GM20431 (cell line): ENCODE results near the gene GALNT5.
"Not testable (repeated sequence)": the region's sequence is repeated elsewhere in the genome, so short reads cannot be mapped to it uniquely, and the experiment has no call there.

Experiments
- in situ Hi-C: fragments of 300-500 bp; cut with MseI, MboI; formaldehyde crosslinking; loops from one replicate; pipeline ENCODE4 v1.15.0; 2020; ENCODE audit warnings: low sequenced_read_pairs; ENCODE audit not compliant: unreplicated experiment

Gene GALNT5, protein sequence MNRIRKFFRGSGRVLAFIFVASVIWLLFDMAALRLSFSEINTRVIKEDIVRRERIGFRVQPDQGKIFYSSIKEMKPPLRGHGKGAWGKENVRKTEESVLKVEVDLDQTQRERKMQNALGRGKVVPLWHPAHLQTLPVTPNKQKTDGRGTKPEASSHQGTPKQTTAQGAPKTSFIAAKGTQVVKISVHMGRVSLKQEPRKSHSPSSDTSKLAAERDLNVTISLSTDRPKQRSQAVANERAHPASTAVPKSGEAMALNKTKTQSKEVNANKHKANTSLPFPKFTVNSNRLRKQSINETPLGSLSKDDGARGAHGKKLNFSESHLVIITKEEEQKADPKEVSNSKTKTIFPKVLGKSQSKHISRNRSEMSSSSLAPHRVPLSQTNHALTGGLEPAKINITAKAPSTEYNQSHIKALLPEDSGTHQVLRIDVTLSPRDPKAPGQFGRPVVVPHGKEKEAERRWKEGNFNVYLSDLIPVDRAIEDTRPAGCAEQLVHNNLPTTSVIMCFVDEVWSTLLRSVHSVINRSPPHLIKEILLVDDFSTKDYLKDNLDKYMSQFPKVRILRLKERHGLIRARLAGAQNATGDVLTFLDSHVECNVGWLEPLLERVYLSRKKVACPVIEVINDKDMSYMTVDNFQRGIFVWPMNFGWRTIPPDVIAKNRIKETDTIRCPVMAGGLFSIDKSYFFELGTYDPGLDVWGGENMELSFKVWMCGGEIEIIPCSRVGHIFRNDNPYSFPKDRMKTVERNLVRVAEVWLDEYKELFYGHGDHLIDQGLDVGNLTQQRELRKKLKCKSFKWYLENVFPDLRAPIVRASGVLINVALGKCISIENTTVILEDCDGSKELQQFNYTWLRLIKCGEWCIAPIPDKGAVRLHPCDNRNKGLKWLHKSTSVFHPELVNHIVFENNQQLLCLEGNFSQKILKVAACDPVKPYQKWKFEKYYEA

DNA sequence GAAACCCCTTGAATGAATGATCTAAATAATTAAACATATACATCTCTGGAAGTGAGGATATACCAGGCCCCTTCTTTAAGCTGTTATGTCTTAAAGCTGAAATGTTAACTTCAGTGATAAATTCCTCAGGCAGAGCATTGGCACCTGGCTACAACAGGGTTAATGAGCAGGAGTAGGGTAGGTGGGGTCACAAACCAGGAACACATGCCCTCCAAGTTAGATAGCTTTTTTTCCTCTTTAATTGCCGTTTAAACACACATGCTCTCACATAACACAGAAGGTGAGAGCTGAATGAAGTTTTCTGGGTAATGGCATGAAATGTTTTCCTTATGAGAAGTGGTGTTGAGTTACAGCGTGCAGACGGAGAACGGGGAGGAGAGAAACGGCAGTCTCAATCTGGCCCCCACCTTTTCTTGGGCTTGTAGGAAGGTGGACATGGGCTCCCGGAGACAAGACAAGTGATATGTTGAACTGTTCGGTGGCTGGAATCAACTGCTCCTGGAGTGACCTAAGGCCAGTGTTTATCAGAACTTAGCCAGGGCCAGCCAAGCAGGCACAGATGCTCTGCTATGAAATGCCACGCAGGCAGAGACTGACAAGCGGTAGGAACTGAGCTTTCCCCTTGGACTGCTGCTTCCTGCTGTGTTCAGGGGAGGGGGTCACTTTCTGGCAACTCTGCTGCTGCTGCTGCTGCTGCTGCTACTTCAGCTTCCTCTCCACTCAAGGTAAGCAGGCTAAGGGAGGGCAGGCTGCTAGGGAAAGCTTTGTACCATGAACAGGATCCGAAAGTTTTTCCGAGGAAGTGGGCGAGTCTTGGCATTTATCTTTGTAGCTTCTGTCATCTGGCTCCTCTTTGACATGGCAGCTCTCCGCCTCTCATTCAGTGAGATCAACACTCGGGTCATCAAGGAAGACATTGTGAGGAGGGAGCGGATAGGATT lies at the start of gene GALNT5:
GALNT5 (plus strand) TSS at position 394 of the 941 bp plus-strand sequence; CDS start at position 772, 378 bp downstream.
- in situ Hi-C loops: no loop called here

DNA sequence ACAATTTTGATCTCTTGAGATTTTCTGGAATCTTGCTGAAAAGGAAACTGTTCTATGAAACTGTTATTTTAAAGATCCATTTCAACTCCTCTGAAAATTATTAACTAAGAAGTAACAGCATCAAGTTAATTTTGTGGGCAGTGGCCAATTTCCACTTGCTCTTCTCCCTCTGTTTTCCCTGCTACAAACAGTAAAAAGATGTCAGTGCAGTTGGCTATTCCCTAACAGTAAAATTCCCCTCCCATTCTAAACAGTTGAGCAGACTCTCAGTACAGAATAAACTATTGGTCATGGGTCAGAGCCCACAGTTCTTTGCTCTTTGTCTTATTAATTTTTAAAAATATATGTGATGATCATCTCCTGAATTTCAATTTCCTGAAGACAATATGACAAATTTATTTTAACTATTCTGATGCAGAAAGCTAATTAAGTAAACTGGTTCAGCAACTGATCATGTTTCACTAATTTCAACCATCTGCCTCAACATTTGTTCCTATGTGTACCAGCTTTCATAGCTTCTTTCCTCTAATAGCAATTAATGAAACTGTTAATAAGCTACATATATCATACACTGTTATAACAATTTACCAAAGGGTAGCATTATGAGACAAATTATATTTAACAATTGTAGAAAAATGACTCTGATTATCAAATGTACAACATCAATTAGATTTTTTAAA lies 41.1 kb upstream of the GALNT5 start:
- in situ Hi-C loops: no loop called here

DNA sequence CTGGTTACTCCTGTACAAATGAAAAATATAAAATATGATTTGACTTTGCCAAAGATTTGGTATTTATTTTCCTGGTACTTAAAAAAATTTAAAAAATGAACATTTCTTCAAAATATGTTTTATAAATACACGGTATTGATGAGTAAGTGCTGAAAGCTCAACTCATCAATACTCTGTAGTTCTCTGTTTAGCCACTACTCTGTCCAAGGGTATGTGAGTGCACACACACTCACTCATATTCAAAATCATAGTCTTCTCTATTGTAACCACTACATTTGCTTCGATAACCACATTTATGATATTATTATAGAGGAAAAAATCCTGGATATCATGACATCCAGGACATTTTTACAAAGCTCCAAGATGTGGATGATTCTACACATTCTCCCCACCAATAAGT lies 40.1 kb upstream of the GALNT5 start:
- in situ Hi-C loops: no loop called here

GRCh38 chr2:157218911-157219310 lies 38.6 kb upstream of the GALNT5 start:
- in situ Hi-C loops: no loop called here

- in situ Hi-C loops: no loop called here
Measured at GRCh38 chr2:157220502-157220901, 37.0 kb upstream of the GALNT5 start.

DNA sequence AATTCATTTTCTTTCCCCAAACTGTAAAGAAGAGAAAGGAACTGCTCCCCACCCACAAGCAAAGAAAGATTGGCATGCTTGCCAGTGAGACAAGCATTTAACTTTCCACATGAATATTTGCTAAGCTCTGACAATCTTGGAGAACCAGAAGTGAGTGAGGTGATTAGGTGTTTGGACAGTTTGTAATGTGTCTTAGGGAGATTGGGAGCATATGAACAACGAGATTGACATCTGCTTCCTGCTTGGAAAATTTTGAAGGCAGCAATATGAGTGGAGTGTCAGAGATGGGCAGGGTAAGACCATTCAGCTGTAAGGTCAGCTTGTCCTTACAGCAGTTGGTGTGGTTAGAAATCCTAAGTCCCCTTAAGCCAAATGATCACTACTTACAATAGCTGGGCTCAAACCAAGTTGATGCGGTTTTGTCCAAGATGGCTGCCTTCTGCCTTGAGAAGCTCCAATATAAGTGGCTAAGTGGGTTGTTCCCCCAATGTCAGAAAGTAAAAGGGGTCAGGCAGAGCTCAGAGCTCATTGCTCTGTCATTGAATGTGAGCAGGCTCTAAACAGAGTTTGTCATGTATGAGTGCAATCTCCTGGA lies 36.0 kb upstream of the GALNT5 start:
- in situ Hi-C loops: no loop called here

DNA sequence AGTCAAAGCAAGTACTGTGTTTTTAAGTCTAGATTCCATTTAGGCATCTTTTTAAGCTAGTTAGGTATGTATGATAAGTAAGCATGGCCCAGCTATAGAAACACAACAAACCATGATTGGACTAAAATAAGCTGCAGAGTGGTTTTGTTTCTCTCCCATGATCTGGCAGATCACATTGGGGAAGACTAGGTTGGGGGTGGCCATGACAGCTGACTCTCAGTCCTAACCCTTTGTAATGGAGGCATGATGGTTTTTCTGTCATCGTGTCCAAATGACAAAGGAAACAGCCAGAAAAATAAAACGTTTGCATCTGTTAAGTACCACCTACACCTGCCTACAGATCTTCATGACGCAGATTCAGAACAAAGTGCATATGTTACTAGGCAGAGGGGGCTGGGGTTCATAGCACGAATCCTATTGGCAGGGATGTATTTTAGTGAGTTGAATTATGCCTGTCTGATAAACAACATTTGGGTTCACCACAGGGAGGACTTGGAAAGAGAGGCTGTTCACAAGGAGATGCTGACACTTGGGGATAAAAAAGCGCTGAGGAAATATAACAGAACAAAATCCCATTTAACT lies 33.8 kb upstream of the GALNT5 start:
- in situ Hi-C loops: no loop called here

GRCh38 chr2:157224448-157224847 lies 33.1 kb upstream of the GALNT5 start:
- in situ Hi-C loops: not testable (repeated sequence)

GRCh38 chr2:157227592-157227991 lies 29.9 kb upstream of the GALNT5 start:
- in situ Hi-C loops: no loop called here

GRCh38 chr2:157228946-157229345 lies 28.6 kb upstream of the GALNT5 start:
- in situ Hi-C loops: no loop called here

- in situ Hi-C loops: no loop called here
Measured at GRCh38 chr2:157229572-157229971, 27.9 kb upstream of the GALNT5 start.

DNA sequence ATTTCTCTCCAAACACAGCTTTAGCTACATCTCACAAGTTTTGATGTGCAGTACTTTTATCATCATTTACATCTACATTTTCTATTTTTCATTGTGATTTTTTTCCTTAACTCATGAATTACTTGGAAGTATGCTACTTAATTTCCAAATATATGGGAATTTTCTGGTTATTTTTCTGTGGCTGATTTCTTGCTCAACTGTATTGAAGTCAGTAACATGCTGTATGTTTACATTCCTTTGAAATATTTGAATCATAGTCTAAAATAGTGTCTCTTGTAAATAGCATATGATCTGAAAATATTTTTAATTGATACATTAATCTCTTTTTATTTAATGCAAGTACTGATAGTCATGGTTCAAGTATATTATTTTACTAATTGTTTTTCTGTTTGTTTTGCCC lies 26.0 kb upstream of the GALNT5 start:
- in situ Hi-C loops: no loop called here

- in situ Hi-C loops: no loop called here
Measured at GRCh38 chr2:157233506-157233905, 24.0 kb upstream of the GALNT5 start.

GRCh38 chr2:157236404-157236803 lies 21.1 kb upstream of the GALNT5 start:
- in situ Hi-C loops: no loop called here

DNA sequence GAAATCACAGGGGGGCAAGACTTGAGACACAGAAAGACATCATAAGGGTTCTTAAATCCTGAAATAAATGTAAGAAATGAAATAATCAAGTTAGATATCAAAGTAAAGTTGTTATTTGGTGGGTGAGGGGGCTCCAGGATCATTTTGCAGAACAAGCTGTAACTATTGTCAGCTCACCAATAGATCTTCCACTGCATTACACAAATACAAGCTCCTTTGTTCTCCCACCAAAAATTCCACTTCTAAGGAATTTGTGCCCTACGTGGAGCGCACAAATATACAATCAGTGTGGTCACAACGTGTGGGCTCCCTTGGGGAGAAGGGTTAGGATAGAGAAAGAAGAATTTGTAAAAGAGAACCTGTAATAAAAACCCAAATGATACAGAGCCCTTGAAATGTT lies 19.2 kb upstream of the GALNT5 start:
- in situ Hi-C loops: no loop called here

GRCh38 chr2:157244691-157245090 lies 12.8 kb upstream of the GALNT5 start:
- in situ Hi-C loops: no loop called here

GRCh38 chr2:157245144-157245840 lies 12.2 kb upstream of the GALNT5 start:
- in situ Hi-C loops: no loop called here
